GM21576 (cell line): ENCODE data around the gene NR1H2.

Experiments
- ATAC-seq: cut with Tn5 transposase; IDR thresholded peaks from one replicate; pipeline ENCODE4 v1.9.1; 2021; ENCODE audit warnings: mild to moderate bottlenecking, moderate library complexity; ENCODE audit not compliant: unreplicated experiment

Gene NR1H2

GRCh38 chr19:50401605-50402450, 25.6 kb downstream of the NR1H2 start:
- no peak for ATAC-seq

GRCh38 chr19:50402544-50403301, 26.5 kb downstream of the NR1H2 start:
- ATAC-seq, result no peak

- no peak for ATAC-seq
Observed at GRCh38 chr19:50406156-50406820, 30.0 kb downstream of the NR1H2 start.

- no peak for ATAC-seq
Observed at GRCh38 chr19:50406829-50407228, 30.6 kb downstream of the NR1H2 start.

- no peak for ATAC-seq
Observed at GRCh38 chr19:50409347-50409746, 33.1 kb downstream of the NR1H2 start.

GRCh38 chr19:50410109-50410508, 33.9 kb downstream of the NR1H2 start:
- ATAC-seq, result no peak

GRCh38 chr19:50412419-50412818, 36.2 kb downstream of the NR1H2 start:
- ATAC-seq, result no peak

- no peak for ATAC-seq
Observed at GRCh38 chr19:50413096-50413495, 36.8 kb downstream of the NR1H2 start.

GRCh38 chr19:50413531-50413930, 37.3 kb downstream of the NR1H2 start:
- ATAC-seq, result no peak

GRCh38 chr19:50414864-50415660, 38.8 kb downstream of the NR1H2 start:
- peak; percentile 15 for ATAC-seq

- ATAC-seq, result peak; percentile 38
Observed at GRCh38 chr19:50415661-50416033, 39.4 kb downstream of the NR1H2 start.

- no peak for ATAC-seq
Observed at GRCh38 chr19:50416034-50416977, 40.0 kb downstream of the NR1H2 start.

- ATAC-seq, result no peak
Observed at GRCh38 chr19:50417111-50418081, 41.1 kb downstream of the NR1H2 start.

GRCh38 chr19:50418176-50419021, 42.1 kb downstream of the NR1H2 start, which contains the start of gene SPIB:
Gene SPIB, plus strand, starts transcription at chr19:50418938. Its CDS starts 25 bp downstream, at chr19:50418963.
- ATAC-seq, result no peak

- no peak for ATAC-seq
Observed at GRCh38 chr19:50419022-50419579, 42.8 kb downstream of the NR1H2 start.

- ATAC-seq, result no peak
Observed at GRCh38 chr19:50419580-50420035, 43.4 kb downstream of the NR1H2 start.

- ATAC-seq, result no peak
Observed at GRCh38 chr19:50420127-50420526, 43.9 kb downstream of the NR1H2 start.
